HuH-7 (cell line): ENCODE measurements around the gene CLTC.

Source experiments
- DNase-seq: peaks from one replicate; pipeline ENCODE4 v3.0.0; 2011; ENCODE audit warnings: low spot score

CLTC gene

GRCh38 chr17:59727817-59728533 is 108.3 kb downstream of the CLTC start:
- DNase-seq = no peak

- no peak for DNase-seq
These were observed 110.7 kb downstream of the CLTC start for GRCh38 chr17:59730268-59730834.

GRCh38 chr17:59733697-59734096 is 114.0 kb downstream of the CLTC start:
- DNase-seq = no peak

GRCh38 chr17:59734226-59734625 is 114.5 kb downstream of the CLTC start:
- DNase-seq = no peak

- DNase-seq = no peak
These were observed 117.6 kb downstream of the CLTC start for GRCh38 chr17:59737324-59737723.

GRCh38 chr17:59743842-59744241 is 124.1 kb downstream of the CLTC start:
- DNase-seq = no peak

GRCh38 chr17:59745040-59745439 is 125.3 kb downstream of the CLTC start:
- DNase-seq = no peak
